T-cell (primary cell): ENCODE measurements around the gene TPI1. TPM values are rescaled to one million over a fixed set of nuclear protein-coding genes. Genes with fewer than 3 reads are reported as not detected.
"Not testable (repeated sequence)": the region's sequence is repeated elsewhere in the genome, so short reads cannot be mapped to it uniquely, and the experiment has no call there.

Experiments used
- ATAC-seq, 4 experiments: fragments of 200-7000 bp in 3 of 4; fragments of 150-1000 bp in 1 of 4; cut with Tn5 transposase; replicated peaks in 1 of 4; 1 replicate in 3 of 4; 2 replicates in 1 of 4; pipeline ENCODE4 v1.10.0; 2021; ENCODE audit warnings: moderate library complexity in 3 of 4, mild to moderate bottlenecking in 2 of 4, moderate number of reproducible peaks in 1 of 4
- CTCF ChIA-PET, 2 donors: fragments of 300-600 bp; sonication (Branson Sonifier 250); formaldehyde crosslinking; loops; one replicate each; lab custom pipeline; 2022; ENCODE audit warnings: antibody characterized with exemption in 2 of 2; lab: Charles Lee
- POLR2A ChIA-PET, 2 donors: fragments of 300-600 bp; sonication (Branson Sonifier 250); formaldehyde crosslinking; loops; one replicate each; lab custom pipeline; 2022; ENCODE audit warnings: antibody characterized with exemption in 2 of 2; lab: Charles Lee
- DNase-seq, 35 experiments: peaks; one replicate each; pipeline versions ENCODE4 v3.0.0 to v3.0.0-alpha.2; 2013 to 2023
- H3K27ac ChIP-seq: one replicate; pipeline ENCODE4 v1.5.1; 2013; ENCODE audit warnings: low read length
- H3K27me3 ChIP-seq, 2 experiments: replicated peaks in 1 of 2; 1 replicate in 1 of 2; 2 replicates in 1 of 2; pipeline versions ENCODE4 v1.6.1 to v1.7.0; 2013; ENCODE audit warnings: low read length in 1 of 2, mixed read lengths in 1 of 2; ENCODE audit not compliant: control insufficient read depth in 2 of 2, insufficient read depth in 2 of 2; ENCODE audit errors: extremely low read depth in 1 of 2
- H3K36me3 ChIP-seq, 2 donors: 1 replicate in 1 of 2; 2 replicates in 1 of 2; pipeline versions ENCODE4 v1.6.1 to v1.7.0; 2013; ENCODE audit warnings: low read length in 1 of 2; ENCODE audit not compliant: control insufficient read depth in 2 of 2, insufficient read depth in 1 of 2; ENCODE audit errors: extremely low read depth in 1 of 2
- H3K4me1 ChIP-seq, 2 experiments: 1 replicate in 1 of 2; 2 replicates in 1 of 2; pipeline versions ENCODE4 v1.6.1 to v1.7.0; 2013; ENCODE audit warnings: low read length in 2 of 2, mixed read lengths in 1 of 2; ENCODE audit not compliant: insufficient read depth in 2 of 2, control insufficient read depth in 1 of 2; ENCODE audit errors: extremely low read depth in 1 of 2
- H3K4me3 ChIP-seq, 2 donors: 1 replicate in 1 of 2; 2 replicates in 1 of 2; pipeline versions ENCODE4 v1.5.1 to v1.7.0; 2013; ENCODE audit warnings: mild to moderate bottlenecking in 2 of 2, low read length in 1 of 2, moderate library complexity in 1 of 2; ENCODE audit not compliant: control insufficient read depth in 1 of 2; ENCODE audit errors: extremely low read depth in 1 of 2
- H3K9me3 ChIP-seq: 2 replicates; pipeline ENCODE4 v1.7.0; 2013
- H3K27ac Mint-ChIP-seq, 2 donors: one replicate each; pipeline ENCODE4 v1.8.0; 2020 to 2021; ENCODE audit warnings: mild to moderate bottlenecking in 2 of 2, mixed read lengths in 2 of 2
- H3K27me3 Mint-ChIP-seq, 2 donors: one replicate each; pipeline ENCODE4 v1.8.0; 2021 to 2022; ENCODE audit warnings: mixed read lengths in 2 of 2
- H3K36me3 Mint-ChIP-seq: one replicate; pipeline ENCODE4 v1.8.0; 2021; ENCODE audit warnings: mixed read lengths
- H3K4me1 Mint-ChIP-seq, 3 donors: one replicate each; pipeline ENCODE4 v1.8.0; 2020 to 2022; ENCODE audit warnings: mixed read lengths in 3 of 3, mild to moderate bottlenecking in 1 of 3
- H3K4me3 Mint-ChIP-seq, 3 donors: one replicate each; pipeline ENCODE4 v1.8.0; 2020 to 2022; ENCODE audit warnings: mild to moderate bottlenecking in 3 of 3, mixed read lengths in 3 of 3, moderate library complexity in 3 of 3
- H3K9me3 Mint-ChIP-seq, 3 donors: one replicate each; pipeline ENCODE4 v1.8.0; 2020 to 2022; ENCODE audit warnings: mixed read lengths in 3 of 3
- WGBS: methylation state at CpG from one replicate; pipeline ENCODE4 v1.1.5; 2013; ENCODE audit warnings: missing lambda C conversion rate; ENCODE audit not compliant: insufficient coverage; 5-methylcytosine and 5-hydroxymethylcytosine counted together
- total RNA-seq, 35 experiments: library from RNA in 6 of 35; stranded (reverse) in 6 of 35; fragments of 120-200 nt in 1 of 35; gene quantifications; one replicate each; pipeline versions ENCODE4 v1.2.1 to v1.2.4 and lab custom pipeline; 2013 to 2026

Gene TPI1
- total RNA-seq, 5 donors from 2014 or later (not counting 1 experiment from before 2014, with no cell fraction given) = 132 to 208 (median 189) TPM

- 87% methylated on average over 8 of the region's 12 CpGs for WGBS
- Histone ChIP-seq H3K4me1 (peaks cover 20 to 69% of the 10 kb centered on the region in 2 experiments), H3K27ac (no peak overlapping the region), H3K27me3 (no peaks in the 10 kb centered on the region), H3K4me3 (peak overlapping the region; percentile 77 to 94), H3K36me3 (peaks cover 0 to 21% of the 10 kb centered on the region in 2 donors), H3K9me3 (no peaks in the 10 kb centered on the region)
- H3K9me3 Mint-ChIP-seq = no peaks in the 10 kb centered on the region
- DNase-seq (peak in 5 of 35 experiments; percentile 14 to 35 (median 23)), ATAC-seq (no peak)
- peaks cover 19% of the 10 kb centered on the region for H3K36me3 Mint-ChIP-seq
- peak overlapping the region; percentile 89 to 90 for H3K27ac Mint-ChIP-seq
- no peaks in the 10 kb centered on the region for H3K27me3 Mint-ChIP-seq
- POLR2A ChIA-PET = interaction anchor here in 1 of 2 donors (0.5 kb wide), 1 partner anchor 115 kb away, joined by 3 read pairs; no protein-coding TSS in a partner anchor
- peak overlapping the region; percentile 87 to 93 (median 89) for H3K4me3 Mint-ChIP-seq
- peaks cover 52 to 63% (median 59%) of the 10 kb centered on the region in 3 donors for H3K4me1 Mint-ChIP-seq
- CTCF ChIA-PET = interaction anchor here (0.7 to 4.7 kb wide), 16 partner anchors 16 to 256 kb away, joined by 3 to 58 read pairs (median 5); partner anchors contain the start of genes C12orf57 (in 1 of the 2), CDCA3 (in 1 of the 2), ENO2 (in 1 of the 2) and MLF2 (in 1 of the 2)
Observed at GRCh38 chr12:6871052-6871957, 4.0 kb downstream of the TPI1 start.

- CTCF ChIA-PET = interaction anchor here (0.5 to 4.7 kb wide), 42 partner anchors 10 to 1211 kb away, joined by 3 to 58 read pairs (median 4); partner anchors contain the start of genes LPCAT3 (in 2 of the 2), C12orf57 (in 1 of the 2), C1RL (in 1 of the 2) and CDCA3 (in 1 of the 2)
- Mint-ChIP-seq H3K36me3 (peaks cover 22% of the 10 kb centered on the region), H3K27ac (peak overlapping the region; percentile 88 to 90), H3K27me3 (no peaks in the 10 kb centered on the region), H3K4me1 (peaks cover 49 to 56% (median 53%) of the 10 kb centered on the region in 3 donors), H3K4me3 (peak overlapping the region; percentile 87 to 93 (median 89)), H3K9me3 (no peaks in the 10 kb centered on the region)
- 2% methylated on average over 38 of the region's 40 CpGs for WGBS
- Histone ChIP-seq H3K9me3 (no peaks in the 10 kb centered on the region), H3K36me3 (peaks cover 0 to 21% of the 10 kb centered on the region in 2 donors), H3K27me3 (no peaks in the 10 kb centered on the region), H3K4me3 (peak overlapping the region; percentile 77 to 94), H3K27ac (peak overlapping the region; percentile 63), H3K4me1 (peaks cover 20 to 61% of the 10 kb centered on the region in 2 experiments)
- DNase-seq = peak; percentile 55 to 91 (median 75)
- ATAC-seq = peak; percentile 38 to 46 (median 44)
- POLR2A ChIA-PET = interaction anchor here (0.5 to 1.8 kb wide), 9 partner anchors 9 to 314 kb away, joined by 3 to 11 read pairs (median 3); partner anchors contain the start of genes C12orf57 (in 1 of the 2), CDCA3 (in 1 of the 2), RNU7-1 (in 1 of the 2) and USP5 (in 1 of the 2)
Observed at GRCh38 chr12:6872073-6873048, 5.0 kb downstream of the TPI1 start.

DNA sequence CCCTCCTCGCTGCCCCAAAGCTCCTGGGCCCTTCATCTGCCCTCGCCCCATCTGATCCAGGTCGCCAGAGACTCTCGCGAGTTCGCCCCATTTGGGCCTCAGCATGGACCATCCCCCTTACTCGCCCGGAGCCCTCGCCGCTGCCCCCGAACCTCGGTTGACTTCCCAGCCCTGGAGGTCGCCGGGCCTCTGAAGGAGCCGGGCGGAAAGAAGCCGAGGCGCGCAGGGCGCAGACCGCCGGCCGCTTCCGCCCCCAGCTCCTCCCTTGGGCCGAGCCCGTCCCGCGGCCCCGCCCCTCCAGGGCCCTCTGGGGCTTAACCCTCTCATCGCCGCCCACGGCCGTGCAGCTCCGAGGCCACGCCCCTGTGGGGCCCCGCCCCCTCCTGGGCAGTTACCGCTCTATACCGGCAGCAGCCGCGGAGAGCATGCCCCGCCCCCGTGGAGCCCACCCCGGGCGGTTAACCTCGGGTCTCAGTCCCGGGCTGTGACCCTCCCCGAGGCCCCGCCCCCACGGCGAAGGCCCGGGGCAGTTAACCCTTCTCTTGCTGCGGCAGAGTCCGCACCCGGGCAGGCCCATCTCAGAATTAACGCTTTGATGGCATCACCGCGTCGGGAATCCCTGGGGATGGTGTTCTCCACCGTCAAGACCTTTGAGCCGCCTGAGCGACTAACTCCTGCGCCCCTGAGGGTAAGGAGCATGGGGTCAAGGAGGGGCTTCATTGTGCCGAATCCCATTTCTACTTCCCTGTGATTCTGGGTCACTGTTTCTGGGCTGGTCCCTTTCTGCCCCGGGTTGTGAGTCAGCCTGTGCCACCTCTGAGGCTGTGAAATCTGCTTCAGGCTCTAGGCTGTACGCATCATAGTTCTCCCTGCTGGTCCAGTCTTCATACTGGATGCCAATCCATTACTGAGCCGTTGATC, 6.0 kb downstream of the TPI1 start, which contains the start of gene SPSB2:
SPSB2 (minus strand) TSS at position 210 of the 921 bp plus-strand sequence. CDS start 402 bp downstream, outside the sequence.
- Mint-ChIP-seq H3K27me3 (no peaks in the 10 kb centered on the region), H3K36me3 (peaks cover 23% of the 10 kb centered on the region), H3K27ac (peak within 1 kb of the TSS; percentile 88 to 90), H3K4me1 (peaks cover 46 to 51% (median 48%) of the 10 kb centered on the region in 3 donors), H3K9me3 (no peaks in the 10 kb centered on the region), H3K4me3 (peak within 1 kb of the TSS; percentile 87 to 93 (median 89))
- peak; percentile 95 to 100 (median 98) for DNase-seq
- under 1% methylated on average over 61 of the region's 66 CpGs for WGBS
- peak; percentile 84 to 92 (median 86) for ATAC-seq
- Histone ChIP-seq H3K36me3 (peaks cover 0 to 21% of the 10 kb centered on the region in 2 donors), H3K9me3 (no peaks in the 10 kb centered on the region), H3K27me3 (no peaks in the 10 kb centered on the region), H3K4me3 (peak within 1 kb of the TSS; percentile 77 to 94), H3K4me1 (peaks cover 19 to 56% of the 10 kb centered on the region in 2 experiments), H3K27ac (peak within 1 kb of the TSS; percentile 69)
- ChIA-PET CTCF (interaction anchor here (0.6 to 4.7 kb wide), 34 partner anchors 9 to 332 kb away, joined by 3 to 58 read pairs (median 4); partner anchors contain the start of genes LPCAT3 (in 2 of the 2), C12orf57 (in 1 of the 2), C1RL (in 1 of the 2) and CDCA3 (in 1 of the 2)), POLR2A (interaction anchor here (0.5 to 1.8 kb wide), 10 partner anchors 8 to 313 kb away, joined by 3 to 11 read pairs (median 3); partner anchors contain the start of genes C12orf57 (in 1 of the 2), CDCA3 (in 1 of the 2), RNU7-1 (in 1 of the 2) and USP5 (in 1 of the 2))

GRCh38 chr12:6874015-6874368, 6.7 kb downstream of the TPI1 start:
- Histone ChIP-seq H3K27ac (peak overlapping the region; percentile 69), H3K4me3 (peak overlapping the region; percentile 58 to 85), H3K36me3 (peaks cover 0 to 21% of the 10 kb centered on the region in 2 donors), H3K4me1 (peaks cover 16 to 50% of the 10 kb centered on the region in 2 experiments)
- POLR2A ChIA-PET = interaction anchor here (0.5 to 0.8 kb wide), 3 partner anchors 8 to 107 kb away, joined by 3 to 5 read pairs (median 4); no protein-coding TSS in a partner anchor
- not testable (repeated sequence) for H3K27me3 Mint-ChIP-seq, H3K9me3 Mint-ChIP-seq, ATAC-seq, H3K9me3 ChIP-seq, H3K27me3 ChIP-seq, DNase-seq
- Mint-ChIP-seq H3K4me1 (peaks cover 40 to 45% (median 42%) of the 10 kb centered on the region in 3 donors), H3K36me3 (peaks cover 20% of the 10 kb centered on the region), H3K27ac (peak overlapping the region; percentile 85 to 87), H3K4me3 (peak overlapping the region; percentile 87 to 93 (median 89))
- WGBS = 58% methylated on average over 7 of the region's 9 CpGs
- CTCF ChIA-PET = interaction anchor here in 1 of 2 donors (1.9 to 3.3 kb wide), 3 partner anchors 17 to 144 kb away, joined by 9 to 58 read pairs (median 43); partner anchors contain the start of genes CDCA3, LPCAT3 and USP5

- H3K36me3 Mint-ChIP-seq, H3K27ac ChIP-seq, H3K27me3 Mint-ChIP-seq, H3K4me3 ChIP-seq, H3K9me3 ChIP-seq, H3K9me3 Mint-ChIP-seq, H3K4me3 Mint-ChIP-seq, POLR2A ChIA-PET, ATAC-seq, DNase-seq, H3K4me1 ChIP-seq, H3K4me1 Mint-ChIP-seq, H3K27ac Mint-ChIP-seq, H3K27me3 ChIP-seq: not testable (repeated sequence)
- CTCF ChIA-PET = interaction anchor here in 1 of 2 donors (0.6 kb wide), 1 partner anchor 248 kb away, joined by 3 read pairs; no protein-coding TSS in a partner anchor
- H3K36me3 ChIP-seq = peaks cover 4 to 12% of the 10 kb centered on the region in 2 donors
- 100% methylated on average over 6 of the region's 11 CpGs for WGBS
Observed at GRCh38 chr12:6879824-6880223, 12.5 kb downstream of the TPI1 start.
